Activated CD4-positive, CD25-positive, alpha-beta regulatory T cell treated with anti-CD3 and anti-CD28 coated beads, Interleukin-2, amount 50 U/mL, for 72 hours (primary cell): Measurements from ENCODE around the gene CHL1.

Experiments used
- DNase-seq: peaks from one replicate; pipeline ENCODE4 v3.0.0; 2021

The CHL1 gene

DNA sequence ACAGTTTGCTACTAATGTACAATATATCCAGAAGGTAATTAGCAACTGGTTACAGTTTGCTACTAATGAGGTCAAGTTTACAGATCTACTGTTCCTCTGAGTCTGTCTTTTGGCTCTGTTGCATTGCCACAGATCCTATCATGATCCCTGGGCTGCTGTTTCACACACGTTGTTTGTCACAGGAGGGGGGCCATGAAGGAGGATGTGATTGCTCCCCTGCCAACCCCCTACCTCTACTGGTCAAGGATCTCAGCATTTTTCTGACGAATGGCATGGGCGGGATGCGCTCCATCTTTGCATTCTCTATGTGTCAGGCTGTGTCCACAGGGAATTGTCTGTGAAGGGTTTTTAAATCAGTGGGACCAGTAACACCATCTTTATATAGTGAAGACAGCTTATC is 91.9 kb downstream of the CHL1 start:
- DNase-seq: no peak

DNA sequence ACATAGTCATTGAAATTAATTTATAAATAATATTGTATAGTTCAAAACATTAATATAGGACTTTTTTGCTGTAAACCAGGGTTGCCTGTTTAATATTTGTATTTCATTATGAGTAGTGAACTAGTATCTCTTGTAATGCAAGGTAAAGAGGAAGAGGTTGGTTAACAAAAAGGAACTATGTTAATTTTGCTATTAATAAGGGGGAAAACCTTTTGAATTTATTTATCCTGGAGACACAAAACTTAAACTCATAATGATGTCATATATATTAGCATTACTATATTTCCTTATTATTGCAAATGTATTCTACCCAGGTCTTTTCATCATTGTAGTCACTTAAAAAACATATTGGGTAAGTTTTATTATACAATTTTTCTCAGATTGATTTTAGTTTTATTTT is 94.5 kb downstream of the CHL1 start:
- DNase-seq: no peak

DNA sequence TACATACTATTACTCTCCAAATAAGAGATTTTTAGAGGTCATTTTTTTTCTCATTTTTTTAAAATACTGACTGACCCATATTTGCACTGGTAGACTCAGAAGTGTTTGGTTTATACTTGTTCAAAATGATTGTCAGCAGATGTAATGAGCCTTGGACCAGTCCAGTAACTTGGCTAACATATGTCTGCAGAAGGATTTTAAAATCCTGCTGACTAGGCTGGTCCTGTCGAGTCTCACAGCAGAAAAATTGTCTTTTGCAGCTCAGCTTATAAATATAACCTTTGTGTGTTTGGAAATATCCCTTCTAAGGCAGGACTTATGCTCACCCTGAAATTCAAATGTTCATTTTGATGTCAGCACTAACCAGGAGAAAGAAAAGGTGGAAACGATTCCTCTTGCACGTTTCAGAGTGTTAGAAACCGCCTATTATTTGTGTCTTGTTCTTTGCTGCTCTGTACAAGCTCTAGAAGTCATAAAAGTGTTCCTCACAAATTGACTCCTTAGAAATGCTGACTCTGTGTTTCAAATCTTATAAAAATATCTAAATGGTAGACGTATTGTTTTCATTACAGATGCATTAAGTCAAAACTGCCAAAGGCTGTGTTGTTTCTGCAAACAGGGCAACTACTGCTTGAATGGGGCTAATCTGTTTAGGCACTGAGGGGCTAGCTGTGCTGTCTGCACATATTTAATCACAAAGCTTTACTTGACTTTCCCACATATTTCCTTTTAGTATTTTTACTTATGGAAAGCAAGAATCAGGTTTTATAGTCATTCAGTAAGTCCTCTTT is 95.3 kb downstream of the CHL1 start:
- DNase-seq: no peak

DNA sequence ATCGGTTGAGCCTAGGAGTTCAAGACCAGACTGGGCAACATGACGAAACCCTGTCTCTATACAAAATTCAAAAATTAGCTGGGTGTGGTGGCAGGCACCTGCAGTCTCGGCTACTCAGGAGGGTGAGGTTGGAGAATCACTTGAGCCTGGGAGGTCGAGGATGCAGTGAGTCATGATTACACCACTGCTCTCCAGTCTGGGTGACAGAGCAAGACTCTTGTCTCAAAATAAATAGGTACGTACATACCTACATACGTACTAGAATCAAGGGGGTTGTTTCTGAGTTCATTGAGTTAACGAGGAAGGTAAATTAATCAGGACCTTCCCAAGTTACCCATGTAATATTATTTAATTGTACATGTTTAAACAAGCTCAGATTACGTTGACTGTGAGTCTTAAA is 97.5 kb downstream of the CHL1 start:
- no peak for DNase-seq

DNA sequence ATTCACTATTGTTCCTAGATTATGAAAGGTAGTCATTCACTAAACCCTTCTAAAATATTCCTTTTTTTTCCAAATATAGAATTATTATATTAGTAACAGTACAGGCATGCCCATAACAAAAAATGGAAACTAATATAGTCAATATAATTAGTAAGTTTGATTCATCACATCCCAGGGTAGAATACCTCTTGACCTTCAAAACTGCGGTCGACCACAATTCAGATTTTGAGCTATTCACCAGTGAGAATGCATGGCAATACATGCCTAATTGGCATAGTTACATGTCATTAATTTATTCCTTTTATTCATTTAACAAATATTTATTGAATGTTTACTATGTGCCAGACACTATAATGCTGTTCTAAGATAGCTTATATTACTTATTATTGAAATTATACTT is 98.0 kb downstream of the CHL1 start:
- DNase-seq: no peak

DNA sequence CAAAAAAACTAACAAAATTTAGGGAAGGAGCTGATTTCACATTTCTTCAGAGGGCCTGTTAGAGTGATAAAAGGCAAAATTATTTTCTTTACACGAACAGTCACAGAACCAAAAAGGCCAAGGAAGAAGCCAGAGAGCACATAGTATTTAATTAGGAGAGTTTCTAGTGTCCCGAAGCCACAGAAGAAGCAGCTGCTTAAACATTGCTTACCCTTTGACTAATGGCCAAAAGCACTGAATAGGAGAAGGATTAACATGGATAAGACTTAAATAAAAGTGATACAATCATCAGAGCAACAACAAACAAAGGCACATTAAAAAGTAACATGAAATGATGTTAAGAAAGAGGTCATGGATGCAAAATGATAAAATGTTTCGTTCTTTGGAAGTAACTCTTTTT is 98.6 kb downstream of the CHL1 start:
- DNase-seq: no peak

DNA sequence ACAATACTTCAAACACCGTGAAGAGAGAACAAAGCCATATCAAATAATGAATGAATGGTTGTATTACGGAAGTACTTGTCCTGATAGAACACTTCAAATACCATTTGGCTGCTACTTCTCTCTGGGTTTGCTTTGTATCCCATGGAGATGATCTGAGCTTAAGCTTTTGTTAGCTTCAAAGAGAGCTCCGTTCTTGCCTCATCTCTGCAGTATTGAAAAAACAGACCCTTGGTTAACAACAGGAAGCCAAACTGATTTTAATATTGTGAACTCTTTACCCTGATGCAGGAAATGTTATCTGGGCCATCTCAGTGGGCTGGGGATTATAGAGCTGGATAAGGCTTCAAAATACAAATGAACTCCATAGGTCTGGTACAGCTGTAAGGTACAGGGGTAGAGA is 101.0 kb downstream of the CHL1 start:
- DNase-seq: no peak

DNA sequence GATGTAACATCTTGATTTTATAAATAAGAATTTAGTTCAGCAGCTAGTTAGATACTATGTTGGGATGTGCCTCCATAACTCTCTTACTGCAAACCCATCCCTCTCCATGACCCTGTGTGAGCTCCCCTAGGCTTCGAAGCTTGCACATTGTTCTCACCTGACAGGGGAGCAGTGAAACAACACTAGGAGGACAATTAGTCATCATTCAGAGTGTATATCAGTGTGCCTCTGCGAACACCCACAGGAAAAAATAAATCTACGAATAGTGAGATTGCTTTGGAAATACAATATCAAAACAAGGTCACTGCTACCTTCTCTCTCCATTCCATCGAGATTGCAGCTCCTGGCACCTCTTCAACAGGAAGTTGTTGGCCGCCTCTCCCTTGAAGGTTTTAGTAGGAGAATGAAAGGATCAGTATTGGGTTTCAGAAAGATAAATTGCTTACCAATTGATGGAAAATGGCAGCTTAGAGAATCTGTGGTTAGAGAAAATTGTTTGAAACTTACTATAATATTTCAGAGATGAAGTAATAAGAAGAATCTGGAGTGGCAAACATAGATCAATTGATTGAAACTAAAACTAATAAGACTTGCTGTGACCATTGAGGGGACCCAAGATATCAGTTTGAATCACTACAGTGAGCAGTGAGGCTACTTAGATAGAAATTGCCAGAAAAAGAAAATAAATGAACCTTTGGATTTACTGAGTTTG is 103.2 kb downstream of the CHL1 start:
- DNase-seq: no peak

DNA sequence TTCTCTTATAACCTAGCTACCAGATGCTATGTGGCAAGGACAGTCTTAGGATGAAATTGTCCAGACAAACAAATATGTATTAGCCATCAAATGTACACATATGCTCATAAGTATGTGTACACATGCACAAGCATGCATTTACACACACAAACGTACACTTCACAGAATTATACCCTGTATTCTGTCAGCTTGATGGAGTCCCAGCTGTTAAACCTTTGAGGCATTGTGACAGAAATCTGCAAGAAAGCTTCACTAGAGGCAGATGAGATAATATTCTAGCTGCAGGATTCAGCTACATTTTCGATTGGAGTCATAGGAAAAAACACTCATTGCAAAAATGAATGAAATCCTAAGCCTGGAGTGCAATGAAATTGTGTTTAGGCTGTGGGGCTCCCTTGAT is 110.6 kb downstream of the CHL1 start:
- no peak for DNase-seq

DNA sequence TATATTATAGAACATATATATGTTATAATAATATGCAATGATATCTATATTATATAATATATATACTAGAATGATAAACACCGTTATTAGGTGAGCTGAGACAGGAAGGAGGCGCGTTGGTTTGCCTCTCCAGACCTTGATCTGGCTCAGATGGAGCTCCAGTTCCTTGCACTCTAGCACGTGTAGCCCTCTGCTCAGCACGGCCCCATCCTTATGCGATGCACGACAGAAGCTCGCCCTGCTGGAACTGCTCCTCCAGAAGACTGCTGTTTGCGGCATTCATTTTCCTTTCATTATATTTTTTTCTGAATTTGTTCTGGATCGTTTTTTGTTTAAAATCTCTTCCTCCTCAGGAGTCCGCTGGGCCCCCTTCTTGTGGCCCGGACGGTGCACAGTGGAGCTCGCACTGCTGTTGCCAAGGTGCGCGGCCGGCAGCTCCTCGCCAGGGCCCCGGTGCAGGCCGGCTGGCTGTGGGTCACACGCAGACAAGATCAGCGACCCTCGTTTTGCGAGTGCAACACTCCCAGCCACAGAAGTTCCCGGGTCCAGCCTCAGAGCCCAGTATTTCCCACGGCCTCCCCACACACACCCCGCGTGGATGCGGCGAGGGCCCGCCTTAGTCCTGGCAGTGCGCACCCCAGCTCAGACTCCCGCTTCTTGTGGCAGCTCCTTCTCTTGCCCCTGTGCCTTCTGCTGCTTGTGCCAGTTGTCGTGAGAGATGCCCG is 112.2 kb downstream of the CHL1 start:
- DNase-seq: no peak

DNA sequence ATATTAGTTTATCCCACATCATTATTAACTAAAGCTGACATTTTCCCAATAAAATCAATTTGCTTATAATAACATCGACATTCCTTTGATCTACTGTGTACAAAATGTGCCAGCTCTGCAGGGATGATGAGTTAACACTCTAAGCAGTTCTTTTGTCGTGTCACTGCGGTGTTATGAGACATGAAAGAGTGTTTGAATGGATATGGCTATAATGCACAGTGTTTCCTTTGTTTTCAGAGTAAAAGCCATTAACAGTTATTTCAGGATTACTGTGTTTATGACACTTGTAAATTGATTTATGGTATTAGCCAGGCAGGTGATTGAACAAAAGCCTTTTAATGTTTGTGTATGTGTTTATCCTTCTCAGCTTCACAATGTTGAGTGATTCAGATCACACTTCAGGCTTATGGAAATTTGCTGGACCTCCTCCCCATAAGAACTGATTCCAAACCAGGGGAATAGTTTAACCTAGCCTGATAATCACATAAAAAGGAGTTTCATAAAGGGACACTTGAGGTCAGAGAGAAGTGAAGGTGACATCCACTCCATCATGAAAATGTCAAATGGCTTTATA is 115.7 kb downstream of the CHL1 start:
- DNase-seq: no peak

DNA sequence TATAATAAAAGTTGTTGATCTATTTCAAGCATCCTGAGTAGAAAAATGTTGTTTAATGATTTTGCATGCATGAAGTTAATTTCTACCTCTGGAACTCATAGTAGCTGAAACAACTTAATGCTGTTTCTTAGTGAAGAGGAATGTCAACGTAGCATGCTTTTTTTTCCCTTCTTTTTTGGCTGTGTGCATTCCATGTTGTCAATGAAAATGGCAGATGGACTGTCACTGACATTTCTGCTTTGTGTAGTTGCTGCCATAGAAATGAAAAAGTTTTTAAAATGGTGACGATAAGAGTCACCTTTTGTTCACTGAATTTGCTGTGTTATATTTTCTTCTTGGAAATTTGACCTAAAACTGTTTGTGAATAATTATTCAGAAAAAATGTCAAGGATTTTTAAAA is 116.3 kb downstream of the CHL1 start:
- DNase-seq: no peak

DNA sequence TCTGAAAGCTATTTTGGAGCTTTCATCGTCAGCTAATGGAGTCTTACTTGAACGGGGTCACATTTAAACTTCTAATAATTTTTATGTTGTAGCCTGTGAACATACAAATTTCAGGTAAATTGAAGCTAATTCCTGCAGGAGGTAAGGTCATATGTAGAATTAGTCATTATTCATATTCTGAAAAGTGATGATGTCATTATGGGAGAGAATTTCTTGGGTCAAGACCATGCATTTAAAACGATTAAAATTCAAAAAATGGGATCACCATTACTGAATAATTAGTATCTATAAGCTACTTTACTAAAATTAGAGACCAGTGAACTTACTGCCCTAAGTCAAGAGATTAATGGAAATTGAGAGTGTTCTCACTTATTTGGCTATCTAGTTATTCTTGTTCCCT is 120.4 kb downstream of the CHL1 start:
- DNase-seq: no peak

DNA sequence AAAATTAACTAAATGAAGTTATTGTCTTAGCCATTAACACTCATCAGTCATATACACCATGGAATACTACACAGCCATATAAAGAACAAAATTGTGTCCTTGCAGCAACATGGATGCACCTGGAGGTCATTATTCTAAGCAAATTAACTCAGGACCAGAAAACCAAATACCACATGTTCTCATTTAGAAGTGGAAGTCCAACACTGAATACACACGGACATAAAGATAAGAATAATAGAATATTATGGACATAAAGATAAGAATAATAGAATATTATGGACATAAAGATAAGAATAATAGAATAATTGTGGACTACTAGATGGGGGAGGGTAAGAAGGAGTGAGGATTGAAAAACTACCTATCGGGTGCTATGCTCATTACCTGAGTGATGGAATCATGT is 122.3 kb downstream of the CHL1 start:
- DNase-seq: no peak

DNA sequence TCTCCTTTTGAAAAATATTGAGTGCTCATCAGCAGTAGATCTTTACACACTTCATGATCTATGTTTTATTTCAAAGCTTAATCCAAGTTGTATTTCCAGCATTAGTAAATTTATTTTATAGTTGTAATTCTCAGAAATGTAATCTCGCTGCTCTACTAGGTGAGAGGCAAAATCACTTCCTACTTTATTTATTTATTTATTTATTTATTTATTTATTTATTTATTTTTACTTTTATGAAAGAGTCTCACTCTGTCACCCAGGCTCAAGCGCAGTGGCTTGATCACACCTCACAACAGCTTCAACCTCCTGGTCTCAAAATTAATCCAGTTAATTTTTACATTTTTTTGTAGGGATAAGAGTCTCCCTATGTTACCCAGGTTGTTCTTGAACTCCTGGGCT is 127.9 kb downstream of the CHL1 start:
- DNase-seq: no peak

DNA sequence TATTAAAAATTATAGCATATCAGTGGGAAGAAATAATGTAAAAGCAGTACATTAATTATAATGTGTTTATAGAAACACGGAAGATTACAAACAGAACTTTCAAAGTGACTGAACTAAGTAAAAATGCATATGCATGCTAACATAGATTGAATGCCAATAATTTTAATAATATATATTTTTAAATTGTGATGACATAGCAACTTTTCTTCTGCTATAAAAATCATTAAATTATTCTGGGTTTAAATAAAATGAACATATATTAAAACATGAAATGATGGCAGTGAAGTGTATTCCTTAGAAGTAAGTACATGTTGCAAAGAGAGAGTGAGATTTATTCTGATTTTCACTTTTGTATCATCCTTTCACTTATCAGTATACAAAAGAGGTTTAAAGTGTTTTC is 128.9 kb downstream of the CHL1 start:
- DNase-seq: no peak

DNA sequence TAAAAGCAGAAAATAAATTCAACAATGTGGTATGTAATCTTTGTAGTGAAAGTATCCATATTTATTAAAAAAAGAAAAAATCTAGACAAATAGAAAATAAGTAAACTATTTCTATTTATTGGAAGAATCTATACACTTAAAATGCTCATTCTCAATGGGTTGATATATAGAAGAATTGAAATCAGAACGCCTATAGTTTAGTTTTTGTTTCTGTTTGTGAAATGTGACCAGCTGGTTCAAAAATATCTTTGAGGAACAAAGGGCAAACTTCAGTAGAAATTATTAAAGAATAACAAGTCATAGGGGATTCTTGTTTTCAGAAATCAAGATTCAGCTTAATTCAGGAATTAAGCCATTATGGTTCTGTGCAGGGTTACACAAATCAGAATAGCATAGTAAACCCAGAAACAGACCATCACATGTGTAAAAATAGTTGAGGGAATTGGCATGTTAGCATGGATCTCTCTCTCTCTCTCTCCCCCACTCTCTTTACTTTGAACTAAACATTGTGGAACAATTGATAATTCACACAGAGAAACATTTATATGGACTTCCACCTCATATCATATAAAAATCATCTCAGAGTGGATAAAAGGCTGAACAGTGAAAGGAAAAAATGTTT is 134.0 kb downstream of the CHL1 start:
- DNase-seq: no peak

DNA sequence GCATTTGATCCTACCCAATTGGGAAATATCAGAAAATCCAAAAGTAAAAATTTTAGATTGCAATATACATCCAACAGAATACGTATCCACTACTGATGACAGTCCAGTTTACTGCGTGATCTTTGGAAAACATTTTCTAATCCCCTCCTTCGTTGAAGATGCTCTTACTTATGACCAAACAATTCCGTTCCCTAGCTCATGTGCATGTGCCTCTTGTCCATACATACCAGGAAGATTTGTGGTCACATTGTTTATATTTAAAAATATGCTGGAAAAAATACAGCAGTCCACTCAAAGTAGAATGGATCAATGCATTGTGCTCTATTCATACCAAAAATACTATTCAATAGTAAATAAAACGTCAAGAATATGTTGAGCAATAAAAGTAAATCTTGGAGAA is 135.3 kb downstream of the CHL1 start:
- no peak for DNase-seq

DNA sequence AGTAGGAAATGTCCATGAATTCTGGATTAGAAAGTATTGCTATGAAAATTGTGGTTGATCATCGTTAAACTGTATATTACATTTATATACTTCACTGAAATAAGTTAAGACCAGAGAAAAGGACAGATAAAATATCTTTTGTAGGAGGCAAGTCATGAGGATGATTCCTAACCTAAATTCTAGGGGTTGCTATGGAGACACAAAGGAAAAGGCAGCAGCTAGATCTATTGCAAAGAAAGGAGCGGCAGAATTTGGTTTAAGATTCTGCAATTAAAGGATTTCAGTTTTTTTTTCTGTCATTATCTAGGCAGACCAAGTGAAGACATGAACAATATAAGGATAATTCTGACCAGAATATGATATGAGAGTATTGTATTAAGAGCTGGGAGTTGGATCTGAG is 136.1 kb downstream of the CHL1 start:
- no peak for DNase-seq

DNA sequence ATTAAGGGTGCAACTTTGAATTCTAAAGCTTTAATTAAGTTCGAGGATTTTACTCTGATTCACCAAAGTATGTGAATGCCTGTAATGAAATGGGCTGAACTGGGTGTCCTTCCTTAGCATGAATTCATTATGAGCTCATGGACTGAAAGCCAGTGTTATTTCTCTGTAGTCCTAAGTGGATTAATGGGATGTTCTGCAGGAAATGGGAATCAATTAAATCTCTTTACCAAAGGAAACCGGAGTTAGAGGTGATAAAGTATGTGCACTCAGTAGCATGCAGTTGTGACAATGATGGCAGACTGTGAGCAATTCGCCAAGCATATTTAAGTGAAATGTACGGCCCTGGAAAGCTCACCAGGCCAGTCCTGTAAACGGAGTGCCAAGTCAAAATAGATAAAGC is 138.7 kb downstream of the CHL1 start:
- no peak for DNase-seq

DNA sequence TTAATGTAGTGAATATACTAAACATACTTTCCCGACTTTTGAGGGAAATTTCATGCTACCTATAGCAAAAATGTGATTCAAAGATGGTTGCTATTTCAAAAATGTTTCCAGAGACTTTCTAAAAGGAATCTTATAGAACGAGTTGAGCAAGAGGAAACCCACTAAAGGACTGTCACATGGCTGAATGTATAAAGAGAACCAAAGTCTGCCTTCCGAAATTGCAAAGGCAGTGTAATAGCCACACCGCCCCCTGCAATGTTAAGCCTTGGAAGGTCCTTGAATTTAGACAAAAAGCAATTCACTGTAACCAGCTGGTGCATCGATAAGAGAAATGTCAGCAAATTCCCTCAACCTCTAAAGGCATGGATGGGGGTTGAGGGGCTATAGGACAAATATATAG is 142.8 kb downstream of the CHL1 start:
- no peak for DNase-seq

DNA sequence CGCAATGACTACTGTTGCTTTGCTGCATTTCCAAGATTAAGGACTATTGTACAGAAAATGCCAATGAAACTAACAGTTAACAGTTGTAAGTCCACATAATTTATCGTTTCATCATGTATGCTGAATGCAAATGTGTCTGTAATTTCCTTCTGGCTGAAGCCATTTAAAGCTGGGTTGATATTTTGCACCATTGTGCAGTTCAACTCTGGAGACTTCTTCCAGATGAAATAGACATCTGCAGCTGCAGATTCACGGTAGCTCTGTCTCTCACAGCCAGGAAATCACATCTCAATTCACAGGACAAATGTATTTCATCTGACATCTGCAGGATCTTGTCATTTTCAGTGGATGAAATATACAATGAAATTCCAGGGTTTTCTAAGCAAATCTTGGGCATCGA is 145.4 kb downstream of the CHL1 start:
- no peak for DNase-seq

DNA sequence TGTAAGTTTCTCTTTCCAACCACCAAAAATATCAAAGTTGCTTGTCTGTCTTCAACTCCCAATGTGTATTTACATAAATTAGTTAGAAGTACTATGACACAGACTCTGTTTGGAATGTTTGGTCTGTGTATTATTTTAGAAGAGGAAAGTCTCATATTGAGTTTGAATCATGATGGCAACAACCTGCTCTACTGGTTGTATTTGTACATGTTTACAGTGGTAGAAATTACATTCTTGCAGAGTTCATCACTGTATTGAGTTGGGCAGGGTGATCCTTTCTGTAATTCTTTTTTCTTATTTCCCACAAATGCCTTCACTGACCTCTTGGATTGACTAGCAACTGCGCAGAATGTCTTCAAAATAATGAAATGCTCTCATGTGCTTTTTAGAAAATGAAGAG is 149.6 kb downstream of the CHL1 start:
- no peak for DNase-seq
